CMK (cell line): ENCODE measurements around the gene AKR1C3.
"Not testable (repeated sequence)": the region's sequence is repeated elsewhere in the genome, so short reads cannot be mapped to it uniquely, and the experiment has no call there.

ENCODE experiments used
- DNase-seq: peaks from one replicate; pipeline ENCODE4 v3.0.0-alpha.2; 2010; ENCODE audit warnings: low read depth

Gene AKR1C3

GRCh38 chr10:5136468-5137087 is 42.4 kb downstream of the AKR1C3 start:
- DNase-seq, result no peak

- not testable (repeated sequence) for DNase-seq
Observed at GRCh38 chr10:5137699-5138098, 43.5 kb downstream of the AKR1C3 start.

- no peak for DNase-seq
Observed at GRCh38 chr10:5142199-5142598, 48.0 kb downstream of the AKR1C3 start.

GRCh38 chr10:5143137-5143536 is 48.9 kb downstream of the AKR1C3 start:
- DNase-seq, result no peak

GRCh38 chr10:5146920-5147254 is 52.7 kb downstream of the AKR1C3 start:
- no peak for DNase-seq

GRCh38 chr10:5147255-5147980 is 53.2 kb downstream of the AKR1C3 start:
- DNase-seq, result no peak

GRCh38 chr10:5147981-5148677 is 53.9 kb downstream of the AKR1C3 start:
- DNase-seq, result no peak

GRCh38 chr10:5148678-5149032 is 54.4 kb downstream of the AKR1C3 start:
- no peak for DNase-seq

GRCh38 chr10:5151076-5151475 is 56.9 kb downstream of the AKR1C3 start:
- DNase-seq, result no peak

- no peak for DNase-seq
Observed at GRCh38 chr10:5155951-5156350, 61.7 kb downstream of the AKR1C3 start.
